ENCODE measurements around the gene IRF6.

DNA sequence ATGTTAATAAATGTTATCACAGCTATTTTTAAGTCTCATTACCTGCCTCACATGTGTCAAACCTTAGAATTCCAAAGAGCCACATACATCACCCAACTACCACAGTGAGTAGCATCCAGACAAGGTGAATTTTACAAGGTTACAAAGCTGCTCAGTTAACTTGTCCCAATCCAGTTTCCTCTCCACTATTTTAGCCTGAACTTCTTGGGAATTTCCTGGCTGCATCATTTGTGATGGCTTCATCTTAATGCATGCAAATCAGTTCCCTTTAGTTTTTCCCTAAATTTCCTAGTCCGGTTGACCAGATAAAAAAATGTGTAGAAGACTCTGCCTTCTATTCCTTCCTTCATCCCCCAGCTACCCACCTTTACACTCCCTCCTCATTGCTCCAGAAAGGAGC, 50.7 kb downstream of the IRF6 start:
- TF ChIP-seq POLR2A (IDR thresholded peaks at IDR 0.05) = no peak
- TF ChIP-seq, protein P1, sequence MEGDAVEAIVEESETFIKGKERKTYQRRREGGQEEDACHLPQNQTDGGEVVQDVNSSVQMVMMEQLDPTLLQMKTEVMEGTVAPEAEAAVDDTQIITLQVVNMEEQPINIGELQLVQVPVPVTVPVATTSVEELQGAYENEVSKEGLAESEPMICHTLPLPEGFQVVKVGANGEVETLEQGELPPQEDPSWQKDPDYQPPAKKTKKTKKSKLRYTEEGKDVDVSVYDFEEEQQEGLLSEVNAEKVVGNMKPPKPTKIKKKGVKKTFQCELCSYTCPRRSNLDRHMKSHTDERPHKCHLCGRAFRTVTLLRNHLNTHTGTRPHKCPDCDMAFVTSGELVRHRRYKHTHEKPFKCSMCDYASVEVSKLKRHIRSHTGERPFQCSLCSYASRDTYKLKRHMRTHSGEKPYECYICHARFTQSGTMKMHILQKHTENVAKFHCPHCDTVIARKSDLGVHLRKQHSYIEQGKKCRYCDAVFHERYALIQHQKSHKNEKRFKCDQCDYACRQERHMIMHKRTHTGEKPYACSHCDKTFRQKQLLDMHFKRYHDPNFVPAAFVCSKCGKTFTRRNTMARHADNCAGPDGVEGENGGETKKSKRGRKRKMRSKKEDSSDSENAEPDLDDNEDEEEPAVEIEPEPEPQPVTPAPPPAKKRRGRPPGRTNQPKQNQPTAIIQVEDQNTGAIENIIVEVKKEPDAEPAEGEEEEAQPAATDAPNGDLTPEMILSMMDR (IDR thresholded peaks at IDR 0.05) = no peak
